Liver (tissue), 3 donors: ENCODE data around the gene DCDC2B.

Experiments
- EGR1 ChIP-seq, 2 donors: IDR thresholded peaks; 2 replicates each; pipeline ENCODE4 v1.6.1; 2016 to 2018; ENCODE audit warnings: antibody characterized with exemption in 2 of 2, low read depth in 2 of 2
- GABPA ChIP-seq, 2 donors: IDR thresholded peaks in 1 of 2; conservative IDR thresholded peaks in 1 of 2; 2 replicates each; pipeline ENCODE4 v1.6.1; 2016; ENCODE audit warnings: antibody characterized with exemption in 2 of 2, mild to moderate bottlenecking in 1 of 2, moderate library complexity in 1 of 2
- HNF4A ChIP-seq, 2 donors: conservative IDR thresholded peaks; 2 replicates each; pipeline ENCODE4 v1.6.1; 2016; ENCODE audit warnings: antibody characterized with exemption in 2 of 2, mild to moderate bottlenecking in 2 of 2
- RAD21 ChIP-seq, 2 donors: IDR thresholded peaks; 2 replicates each; pipeline ENCODE4 v1.6.1; 2016; ENCODE audit warnings: antibody characterized with exemption in 2 of 2, mild to moderate bottlenecking in 2 of 2
- SP1 ChIP-seq: IDR thresholded peaks from 2 replicates; pipeline ENCODE4 v1.6.1; 2018; ENCODE audit warnings: antibody characterized with exemption, mild to moderate bottlenecking
- TAF1 ChIP-seq: conservative IDR thresholded peaks from 2 replicates; pipeline ENCODE4 v1.6.1; 2016; ENCODE audit warnings: antibody characterized with exemption, mild to moderate bottlenecking
- YY1 ChIP-seq: IDR thresholded peaks from 2 replicates; pipeline ENCODE4 v1.6.1; 2016; ENCODE audit warnings: antibody characterized with exemption, mild to moderate bottlenecking
- TF ChIP-seq, protein P1 (sequence below): fragments of 150-350 bp; IDR thresholded peaks from 2 replicates; pipeline ENCODE4 v1.5.1; 2017; ENCODE audit warnings: improper control_type of control experiment, low read depth, low read length; ENCODE audit not compliant: missing input control
- TF ChIP-seq, protein P2 (sequence below): IDR thresholded peaks from 2 replicates; pipeline ENCODE4 v1.6.1; 2016; ENCODE audit warnings: antibody characterized with exemption
- TF ChIP-seq, protein P3 (sequence below): IDR thresholded peaks from 2 replicates; pipeline ENCODE4 v1.6.1; 2016; ENCODE audit warnings: antibody characterized with exemption, mild to moderate bottlenecking
- donor health status: healthy.
- donor health status: healthy.

DNA sequence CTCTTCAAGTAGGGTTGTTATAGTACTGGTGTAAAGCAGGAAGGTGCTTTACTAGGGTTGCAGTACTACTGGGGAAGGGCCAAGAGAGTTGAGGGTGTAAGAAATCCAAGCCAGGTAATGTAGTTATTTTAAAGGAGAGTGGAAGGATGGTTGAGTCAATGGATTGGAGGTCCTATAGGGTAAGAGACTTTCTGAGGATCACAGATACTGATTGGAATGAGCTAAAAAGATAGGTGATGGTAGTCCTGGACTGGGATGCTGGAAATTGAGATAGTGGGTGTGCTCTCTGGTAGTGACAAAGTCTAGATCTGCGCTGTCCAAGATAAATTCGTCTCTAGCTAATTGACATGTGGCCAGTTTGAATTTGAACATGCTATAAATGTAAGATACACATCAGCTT is 22.4 kb upstream of the DCDC2B start:
- TF ChIP-seq, protein P1, sequence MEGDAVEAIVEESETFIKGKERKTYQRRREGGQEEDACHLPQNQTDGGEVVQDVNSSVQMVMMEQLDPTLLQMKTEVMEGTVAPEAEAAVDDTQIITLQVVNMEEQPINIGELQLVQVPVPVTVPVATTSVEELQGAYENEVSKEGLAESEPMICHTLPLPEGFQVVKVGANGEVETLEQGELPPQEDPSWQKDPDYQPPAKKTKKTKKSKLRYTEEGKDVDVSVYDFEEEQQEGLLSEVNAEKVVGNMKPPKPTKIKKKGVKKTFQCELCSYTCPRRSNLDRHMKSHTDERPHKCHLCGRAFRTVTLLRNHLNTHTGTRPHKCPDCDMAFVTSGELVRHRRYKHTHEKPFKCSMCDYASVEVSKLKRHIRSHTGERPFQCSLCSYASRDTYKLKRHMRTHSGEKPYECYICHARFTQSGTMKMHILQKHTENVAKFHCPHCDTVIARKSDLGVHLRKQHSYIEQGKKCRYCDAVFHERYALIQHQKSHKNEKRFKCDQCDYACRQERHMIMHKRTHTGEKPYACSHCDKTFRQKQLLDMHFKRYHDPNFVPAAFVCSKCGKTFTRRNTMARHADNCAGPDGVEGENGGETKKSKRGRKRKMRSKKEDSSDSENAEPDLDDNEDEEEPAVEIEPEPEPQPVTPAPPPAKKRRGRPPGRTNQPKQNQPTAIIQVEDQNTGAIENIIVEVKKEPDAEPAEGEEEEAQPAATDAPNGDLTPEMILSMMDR = no peak
- no peak for TF ChIP-seq SP1
- no peak for TF ChIP-seq TAF1
- no peak for TF ChIP-seq GABPA (IDR thresholded peaks at IDR 0.05 in 1 of 2, conservative IDR thresholded peaks at IDR 0.05 in 1 of 2)
- TF ChIP-seq, protein P2, sequence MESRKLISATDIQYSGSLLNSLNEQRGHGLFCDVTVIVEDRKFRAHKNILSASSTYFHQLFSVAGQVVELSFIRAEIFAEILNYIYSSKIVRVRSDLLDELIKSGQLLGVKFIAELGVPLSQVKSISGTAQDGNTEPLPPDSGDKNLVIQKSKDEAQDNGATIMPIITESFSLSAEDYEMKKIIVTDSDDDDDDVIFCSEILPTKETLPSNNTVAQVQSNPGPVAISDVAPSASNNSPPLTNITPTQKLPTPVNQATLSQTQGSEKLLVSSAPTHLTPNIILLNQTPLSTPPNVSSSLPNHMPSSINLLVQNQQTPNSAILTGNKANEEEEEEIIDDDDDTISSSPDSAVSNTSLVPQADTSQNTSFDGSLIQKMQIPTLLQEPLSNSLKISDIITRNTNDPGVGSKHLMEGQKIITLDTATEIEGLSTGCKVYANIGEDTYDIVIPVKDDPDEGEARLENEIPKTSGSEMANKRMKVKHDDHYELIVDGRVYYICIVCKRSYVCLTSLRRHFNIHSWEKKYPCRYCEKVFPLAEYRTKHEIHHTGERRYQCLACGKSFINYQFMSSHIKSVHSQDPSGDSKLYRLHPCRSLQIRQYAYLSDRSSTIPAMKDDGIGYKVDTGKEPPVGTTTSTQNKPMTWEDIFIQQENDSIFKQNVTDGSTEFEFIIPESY = no peak
- TF ChIP-seq, protein P3, sequence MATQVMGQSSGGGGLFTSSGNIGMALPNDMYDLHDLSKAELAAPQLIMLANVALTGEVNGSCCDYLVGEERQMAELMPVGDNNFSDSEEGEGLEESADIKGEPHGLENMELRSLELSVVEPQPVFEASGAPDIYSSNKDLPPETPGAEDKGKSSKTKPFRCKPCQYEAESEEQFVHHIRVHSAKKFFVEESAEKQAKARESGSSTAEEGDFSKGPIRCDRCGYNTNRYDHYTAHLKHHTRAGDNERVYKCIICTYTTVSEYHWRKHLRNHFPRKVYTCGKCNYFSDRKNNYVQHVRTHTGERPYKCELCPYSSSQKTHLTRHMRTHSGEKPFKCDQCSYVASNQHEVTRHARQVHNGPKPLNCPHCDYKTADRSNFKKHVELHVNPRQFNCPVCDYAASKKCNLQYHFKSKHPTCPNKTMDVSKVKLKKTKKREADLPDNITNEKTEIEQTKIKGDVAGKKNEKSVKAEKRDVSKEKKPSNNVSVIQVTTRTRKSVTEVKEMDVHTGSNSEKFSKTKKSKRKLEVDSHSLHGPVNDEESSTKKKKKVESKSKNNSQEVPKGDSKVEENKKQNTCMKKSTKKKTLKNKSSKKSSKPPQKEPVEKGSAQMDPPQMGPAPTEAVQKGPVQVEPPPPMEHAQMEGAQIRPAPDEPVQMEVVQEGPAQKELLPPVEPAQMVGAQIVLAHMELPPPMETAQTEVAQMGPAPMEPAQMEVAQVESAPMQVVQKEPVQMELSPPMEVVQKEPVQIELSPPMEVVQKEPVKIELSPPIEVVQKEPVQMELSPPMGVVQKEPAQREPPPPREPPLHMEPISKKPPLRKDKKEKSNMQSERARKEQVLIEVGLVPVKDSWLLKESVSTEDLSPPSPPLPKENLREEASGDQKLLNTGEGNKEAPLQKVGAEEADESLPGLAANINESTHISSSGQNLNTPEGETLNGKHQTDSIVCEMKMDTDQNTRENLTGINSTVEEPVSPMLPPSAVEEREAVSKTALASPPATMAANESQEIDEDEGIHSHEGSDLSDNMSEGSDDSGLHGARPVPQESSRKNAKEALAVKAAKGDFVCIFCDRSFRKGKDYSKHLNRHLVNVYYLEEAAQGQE = no peak
- no peak for TF ChIP-seq RAD21 (IDR thresholded peaks at IDR 0.05)
- TF ChIP-seq EGR1 (IDR thresholded peaks at IDR 0.05; ENCODE audit: low read depth in 2 of 2) = no peak
- no peak for TF ChIP-seq YY1
- no peak for TF ChIP-seq HNF4A (conservative IDR thresholded peaks at IDR 0.05)
